NCI-H1417 (cell line): ENCODE measurements around the gene IFNL2.

Experiments
- DNase-seq, 3 experiments: peaks; one replicate each; lab custom pipeline; 2025; lab: John Stamatoyannopoulos, UW

The IFNL2 gene

DNA sequence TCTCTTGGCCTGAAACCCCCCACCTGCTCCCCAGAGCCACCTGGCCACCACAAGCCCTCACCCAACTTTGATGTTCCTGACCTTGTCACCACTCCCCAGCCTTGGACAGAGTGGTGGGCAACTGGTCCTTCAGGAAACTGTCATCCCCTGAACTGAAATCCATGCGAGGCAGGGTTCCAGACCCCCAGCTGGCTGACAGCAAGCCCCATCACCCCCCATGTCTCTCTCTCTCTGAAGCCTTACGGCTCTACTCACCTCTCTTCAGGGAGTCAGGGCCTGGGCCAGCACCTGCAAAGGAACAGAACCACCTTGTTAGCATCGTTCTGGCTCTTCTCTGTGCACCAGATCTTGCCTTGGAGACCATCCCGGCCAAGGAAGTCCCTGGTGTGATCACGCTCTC, 49.9 kb downstream of the IFNL2 start:
- DNase-seq, result no peak

DNA sequence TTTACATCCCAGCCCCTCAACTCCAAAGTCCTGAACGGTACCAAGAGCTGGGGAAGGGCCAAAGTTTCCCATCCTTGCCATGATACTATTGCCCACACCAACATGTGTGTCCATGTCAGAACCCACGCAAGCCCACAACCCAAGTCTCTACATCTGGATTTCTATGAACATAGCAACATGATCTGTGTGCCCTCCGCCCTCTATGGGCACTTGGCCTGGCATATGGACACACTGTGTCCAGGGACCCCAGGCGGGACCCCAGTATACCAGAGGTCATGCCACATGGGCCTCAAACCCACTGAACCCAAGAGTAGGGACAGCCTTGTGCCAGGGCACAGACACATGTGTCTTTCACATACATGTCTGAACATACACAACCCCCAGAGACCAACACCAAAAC, 50.5 kb downstream of the IFNL2 start:
- DNase-seq, result no peak

DNA sequence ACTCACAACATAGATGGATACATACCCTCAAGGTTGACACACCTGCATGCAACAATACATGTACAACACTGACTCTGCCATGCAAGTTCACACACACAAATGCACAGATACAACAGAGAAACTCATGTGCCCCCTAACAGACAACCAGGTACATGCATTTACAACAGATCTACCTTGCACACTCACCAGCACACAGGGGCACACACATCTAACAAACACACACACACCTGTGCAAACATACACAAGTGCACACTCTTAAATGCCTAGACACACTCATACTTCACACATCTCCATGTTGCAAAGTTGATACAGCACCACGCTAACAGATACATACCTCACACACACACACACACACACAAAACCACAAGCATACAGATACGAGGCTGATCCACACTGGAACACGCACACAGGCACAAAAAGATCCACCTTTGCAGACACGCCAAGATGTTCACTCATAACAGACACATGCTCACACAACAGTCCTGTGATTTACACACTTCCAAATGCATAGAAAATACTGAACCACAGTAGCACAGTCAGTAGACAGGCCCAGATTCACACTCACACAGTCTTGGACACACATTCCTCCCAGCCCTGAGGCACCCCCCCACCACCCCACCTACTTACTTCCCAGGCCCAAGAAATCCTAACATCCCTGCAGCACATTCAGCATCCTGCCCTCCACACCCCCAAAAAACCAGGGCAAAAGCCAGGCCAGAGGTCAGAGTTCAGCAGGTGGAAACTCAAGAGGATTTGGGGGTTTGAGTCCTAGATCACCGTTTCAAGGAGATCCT, 51.1 kb downstream of the IFNL2 start:
- DNase-seq, result no peak
